ENCODE data around the gene C2orf69.
A peak's percentile ranks its signal among the peaks of the same experiment; 100 is the strongest.

C2orf69 gene

DNA sequence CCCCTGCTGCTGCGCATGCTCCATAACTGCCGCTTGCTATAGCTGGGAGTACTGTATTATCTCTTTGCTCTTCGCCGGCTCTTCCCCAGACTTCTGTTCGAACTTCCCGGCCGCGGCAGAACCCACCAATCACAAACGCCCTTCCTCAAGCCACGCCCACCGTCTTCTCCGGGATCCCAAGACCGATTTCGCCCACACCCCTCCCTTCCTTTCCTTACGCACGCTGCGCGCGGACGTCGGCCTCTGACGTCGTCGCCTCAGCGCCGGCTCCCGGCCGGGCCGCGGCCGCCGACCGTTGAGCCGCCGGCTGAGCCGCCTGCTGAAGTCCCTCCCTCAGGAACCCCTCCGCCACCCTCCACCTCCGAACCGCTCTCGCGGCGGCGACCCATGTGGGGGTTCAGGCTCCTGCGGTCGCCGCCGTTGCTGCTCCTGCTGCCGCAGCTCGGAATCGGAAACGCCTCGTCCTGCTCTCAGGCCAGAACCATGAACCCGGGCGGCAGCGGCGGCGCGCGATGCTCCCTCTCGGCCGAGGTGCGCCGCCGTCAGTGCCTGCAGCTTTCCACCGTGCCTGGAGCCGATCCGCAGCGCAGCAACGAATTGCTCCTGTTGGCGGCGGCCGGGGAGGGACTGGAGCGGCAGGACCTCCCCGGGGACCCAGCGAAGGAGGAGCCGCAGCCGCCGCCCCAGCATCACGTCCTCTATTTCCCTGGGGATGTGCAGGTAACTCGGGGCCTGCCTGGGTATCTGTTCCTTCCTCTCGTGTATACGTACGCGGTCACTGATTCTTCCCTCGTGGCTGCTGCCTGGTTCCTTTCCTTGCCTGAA, at the start of gene C2orf69:
Gene C2orf69 (plus strand): TSS at position 242 of the 825 bp plus-strand sequence. CDS start 146 bp downstream, at position 388.
- H3K27ac ChIP-seq = peak within 1 kb of the TSS; percentile 90
- TF ChIP-seq ZFX (IDR thresholded peaks at IDR 0.05) = peak; percentile 82
- TF ChIP-seq, protein P1, sequence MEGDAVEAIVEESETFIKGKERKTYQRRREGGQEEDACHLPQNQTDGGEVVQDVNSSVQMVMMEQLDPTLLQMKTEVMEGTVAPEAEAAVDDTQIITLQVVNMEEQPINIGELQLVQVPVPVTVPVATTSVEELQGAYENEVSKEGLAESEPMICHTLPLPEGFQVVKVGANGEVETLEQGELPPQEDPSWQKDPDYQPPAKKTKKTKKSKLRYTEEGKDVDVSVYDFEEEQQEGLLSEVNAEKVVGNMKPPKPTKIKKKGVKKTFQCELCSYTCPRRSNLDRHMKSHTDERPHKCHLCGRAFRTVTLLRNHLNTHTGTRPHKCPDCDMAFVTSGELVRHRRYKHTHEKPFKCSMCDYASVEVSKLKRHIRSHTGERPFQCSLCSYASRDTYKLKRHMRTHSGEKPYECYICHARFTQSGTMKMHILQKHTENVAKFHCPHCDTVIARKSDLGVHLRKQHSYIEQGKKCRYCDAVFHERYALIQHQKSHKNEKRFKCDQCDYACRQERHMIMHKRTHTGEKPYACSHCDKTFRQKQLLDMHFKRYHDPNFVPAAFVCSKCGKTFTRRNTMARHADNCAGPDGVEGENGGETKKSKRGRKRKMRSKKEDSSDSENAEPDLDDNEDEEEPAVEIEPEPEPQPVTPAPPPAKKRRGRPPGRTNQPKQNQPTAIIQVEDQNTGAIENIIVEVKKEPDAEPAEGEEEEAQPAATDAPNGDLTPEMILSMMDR (conservative IDR thresholded peaks at IDR 0.05) = no peak; the same call in 1 of the 2 replicates

DNA sequence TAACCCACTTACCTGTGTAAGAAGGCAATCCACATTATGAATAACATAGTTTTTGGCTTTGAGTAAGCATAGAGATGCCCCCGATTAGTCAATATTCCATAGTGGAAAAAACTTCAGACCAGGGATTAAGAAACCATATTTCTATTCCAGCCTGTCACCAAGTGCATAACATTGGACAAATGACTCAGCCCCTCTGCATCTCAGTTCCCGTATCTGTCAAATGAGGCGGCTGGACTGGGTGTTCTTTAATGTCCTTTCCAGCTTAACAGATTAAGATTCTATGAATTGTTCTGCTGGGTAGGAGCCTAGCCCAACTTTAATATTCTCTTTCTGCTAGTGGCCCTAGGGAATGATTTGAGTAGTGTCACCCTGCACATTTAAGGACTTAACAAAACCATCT, 48.3 kb upstream of the C2orf69 start:
- no peak for TF ChIP-seq ZFX (IDR thresholded peaks at IDR 0.05)
- TF ChIP-seq, protein P1 (conservative IDR thresholded peaks at IDR 0.05) = no peak
- no peak overlapping the region for H3K27ac ChIP-seq

- TF ChIP-seq ZFX (IDR thresholded peaks at IDR 0.05) = no peak
- TF ChIP-seq, protein P1 (conservative IDR thresholded peaks at IDR 0.05) = no peak
- H3K27ac ChIP-seq = no peak overlapping the region
Measured at GRCh38 chr2:199865905-199866304, 45.2 kb upstream of the C2orf69 start.

GRCh38 chr2:199868431-199869226, 42.5 kb upstream of the C2orf69 start:
- H3K27ac ChIP-seq = no peak overlapping the region

GRCh38 chr2:199869227-199869541, 41.9 kb upstream of the C2orf69 start:
- TF ChIP-seq ZFX (IDR thresholded peaks at IDR 0.05) = no peak
- TF ChIP-seq, protein P1 (conservative IDR thresholded peaks at IDR 0.05) = no peak
- H3K27ac ChIP-seq = no peak overlapping the region

More at GRCh38 chr2:199868431-199869226, 42.5 kb upstream of the C2orf69 start:
- TF ChIP-seq ZFX (IDR thresholded peaks at IDR 0.05) = no peak
- TF ChIP-seq, protein P1 (conservative IDR thresholded peaks at IDR 0.05) = no peak

- TF ChIP-seq ZFX (IDR thresholded peaks at IDR 0.05) = no peak
- TF ChIP-seq, protein P1 (conservative IDR thresholded peaks at IDR 0.05) = no peak
- no peak overlapping the region for H3K27ac ChIP-seq
Measured at GRCh38 chr2:199869653-199870052, 41.4 kb upstream of the C2orf69 start.

GRCh38 chr2:199870581-199870980, 40.5 kb upstream of the C2orf69 start:
- H3K27ac ChIP-seq = no peak overlapping the region
- TF ChIP-seq, protein P1 (conservative IDR thresholded peaks at IDR 0.05) = no peak
- no peak for TF ChIP-seq ZFX (IDR thresholded peaks at IDR 0.05)

Data from C4-2B (cell line).